Neural progenitor cell (in vitro differentiated cells): ENCODE measurements around the gene NES.

Experiments
- EZH2 ChIP-seq: fragments of 200-600 bp; sonication (generic); IDR thresholded peaks from 2 replicates; pipeline ENCODE4 v1.6.1; 2017; ENCODE audit warnings: antibody characterized with exemption, mild to moderate bottlenecking, moderate library complexity
- TF ChIP-seq, protein P1 (sequence below): fragments of 200-600 bp; sonication (generic); IDR thresholded peaks from 2 replicates; pipeline ENCODE4 v1.5.1; 2017; ENCODE audit warnings: antibody characterized with exemption, mild to moderate bottlenecking

DNA sequence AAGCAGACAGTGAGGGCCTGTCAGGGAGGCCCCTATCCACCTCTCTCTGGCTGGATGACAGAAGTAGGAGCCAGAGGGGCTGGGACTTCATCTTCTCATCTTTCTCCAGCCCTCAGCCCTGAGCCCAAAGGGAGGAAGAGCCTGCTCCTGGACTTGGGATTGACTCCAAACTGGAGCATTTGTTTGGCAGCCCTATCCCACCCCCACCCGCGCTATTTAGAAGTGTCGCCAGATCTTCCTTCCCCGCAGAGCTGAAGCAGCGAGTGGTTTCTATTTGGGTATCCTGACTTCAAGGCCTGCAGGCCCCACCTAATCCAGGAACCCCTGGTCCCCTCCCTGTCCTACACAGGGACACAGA, 9.6 kb downstream of the NES start:
- TF ChIP-seq, protein P1, sequence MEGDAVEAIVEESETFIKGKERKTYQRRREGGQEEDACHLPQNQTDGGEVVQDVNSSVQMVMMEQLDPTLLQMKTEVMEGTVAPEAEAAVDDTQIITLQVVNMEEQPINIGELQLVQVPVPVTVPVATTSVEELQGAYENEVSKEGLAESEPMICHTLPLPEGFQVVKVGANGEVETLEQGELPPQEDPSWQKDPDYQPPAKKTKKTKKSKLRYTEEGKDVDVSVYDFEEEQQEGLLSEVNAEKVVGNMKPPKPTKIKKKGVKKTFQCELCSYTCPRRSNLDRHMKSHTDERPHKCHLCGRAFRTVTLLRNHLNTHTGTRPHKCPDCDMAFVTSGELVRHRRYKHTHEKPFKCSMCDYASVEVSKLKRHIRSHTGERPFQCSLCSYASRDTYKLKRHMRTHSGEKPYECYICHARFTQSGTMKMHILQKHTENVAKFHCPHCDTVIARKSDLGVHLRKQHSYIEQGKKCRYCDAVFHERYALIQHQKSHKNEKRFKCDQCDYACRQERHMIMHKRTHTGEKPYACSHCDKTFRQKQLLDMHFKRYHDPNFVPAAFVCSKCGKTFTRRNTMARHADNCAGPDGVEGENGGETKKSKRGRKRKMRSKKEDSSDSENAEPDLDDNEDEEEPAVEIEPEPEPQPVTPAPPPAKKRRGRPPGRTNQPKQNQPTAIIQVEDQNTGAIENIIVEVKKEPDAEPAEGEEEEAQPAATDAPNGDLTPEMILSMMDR, result no peak
- TF ChIP-seq EZH2, result no peak
